ENCODE results near the gene CD99L2. TPM values are rescaled to one million over a fixed set of nuclear protein-coding genes. Genes with fewer than 3 reads are reported as not detected.

The CD99L2 gene
- total RNA-seq, 4 donors from 2014 or later: 97.2 to 122 (median 112) TPM

GRCh38 chrX:150905293-150905692 is 6.8 kb upstream of the CD99L2 start:
- no peaks in the 10 kb centered on the region for H3K36me3 ChIP-seq
- H3K27me3 ChIP-seq: no peaks in the 10 kb centered on the region
- DNase-seq (ENCODE audit: low spot score in 2 of 2): no peak
- H3K9me3 ChIP-seq: no peaks in the 10 kb centered on the region
- no peak overlapping the region for H3K4me3 ChIP-seq
- 79 to 86% methylated on average over 3 of the region's 3 CpGs for WGBS, 2 donors
- H3K4me1 ChIP-seq: no peaks in the 10 kb centered on the region
- no peak overlapping the region for H3K27ac ChIP-seq
- TF ChIP-seq EP300 (IDR thresholded peaks at IDR 0.05): no peak
- no peak for TF ChIP-seq CTCF (IDR thresholded peaks at IDR 0.05)
- TF ChIP-seq POLR2A (IDR thresholded peaks at IDR 0.05): no peak

- no peak for DNase-seq (ENCODE audit: low spot score in 2 of 2)
- TF ChIP-seq EP300 (IDR thresholded peaks at IDR 0.05): no peak
- no peak for TF ChIP-seq CTCF (IDR thresholded peaks at IDR 0.05)
- no peak for TF ChIP-seq POLR2A (IDR thresholded peaks at IDR 0.05)
- H3K27ac ChIP-seq: peak overlapping the region in 1 of 4 donors; percentile 27
- H3K9me3 ChIP-seq: no peaks in the 10 kb centered on the region
- H3K27me3 ChIP-seq: no peaks in the 10 kb centered on the region
- whole genome bisulfite sequencing, 2 donors: 42 to 43% methylated on average over 6 of the region's 6 CpGs
- no peak overlapping the region for H3K4me3 ChIP-seq
- H3K36me3 ChIP-seq: no peaks in the 10 kb centered on the region
- H3K4me1 ChIP-seq: no peaks in the 10 kb centered on the region
These were observed 4.6 kb upstream of the CD99L2 start for GRCh38 chrX:150903110-150903508.

GRCh38 chrX:150902434-150903109 is 4.1 kb upstream of the CD99L2 start:
- Histone ChIP-seq H3K9me3 (no peaks in the 10 kb centered on the region), H3K27me3 (no peaks in the 10 kb centered on the region), H3K36me3 (no peaks in the 10 kb centered on the region), H3K4me1 (peaks cover 0 to 1% (median 0%) of the 10 kb centered on the region in 4 donors), H3K4me3 (no peak overlapping the region), H3K27ac (peak overlapping the region in 1 of 4 donors; percentile 27)
- WGBS, 2 donors: 27 to 32% methylated on average over 6 to 7 of the region's 7 CpGs
- no peak for DNase-seq (ENCODE audit: low spot score in 2 of 2)
- TF ChIP-seq EP300 (IDR thresholded peaks at IDR 0.05) (no peak), CTCF (IDR thresholded peaks at IDR 0.05) (no peak), POLR2A (IDR thresholded peaks at IDR 0.05) (no peak)

- no peaks in the 10 kb centered on the region for H3K36me3 ChIP-seq
- WGBS, 2 donors: 1 to 42% methylated on average over 18 to 42 of the region's 42 CpGs
- H3K9me3 ChIP-seq: no peaks in the 10 kb centered on the region
- H3K27ac ChIP-seq: peak overlapping the region; percentile 38 to 89 (median 76)
- peak overlapping the region; percentile 57 to 78 (median 60) for H3K4me3 ChIP-seq
- no peaks in the 10 kb centered on the region for H3K27me3 ChIP-seq
- no peak for TF ChIP-seq POLR2A (IDR thresholded peaks at IDR 0.05)
- no peak for TF ChIP-seq CTCF (IDR thresholded peaks at IDR 0.05)
- TF ChIP-seq EP300 (IDR thresholded peaks at IDR 0.05): no peak
- peaks cover 0 to 17% (median 0%) of the 10 kb centered on the region in 4 donors for H3K4me1 ChIP-seq
- peak; percentile 12 to 17 for DNase-seq (ENCODE audit: low spot score in 2 of 2)
These were observed 806 bp upstream of the CD99L2 start for GRCh38 chrX:150899191-150899757.

Measured in tibial nerve (tissue), 4 donors.